HFF-Myc (cell line): ENCODE data around the gene KLHL22.
A peak's percentile ranks its signal among the peaks of the same experiment; 100 is the strongest.
"Not testable (repeated sequence)": the region's sequence is repeated elsewhere in the genome, so short reads cannot be mapped to it uniquely, and the experiment has no call there.

ENCODE experiments used
- DNase-seq: peaks from one replicate; pipeline ENCODE4 v3.0.0-alpha.2; 2011; ENCODE audit warnings: low read depth; ENCODE audit errors: extremely low read depth
- H3K4me3 ChIP-seq: replicated peaks from 2 replicates; pipeline ENCODE4 v1.5.1; 2011; ENCODE audit warnings: low read depth, mild to moderate bottlenecking, control low read depth, low read length
- CTCF ChIP-seq: IDR thresholded peaks from 2 replicates; pipeline ENCODE4 v1.5.1; 2012; ENCODE audit warnings: mild to moderate bottlenecking, low read depth, low read length, control low read depth; ENCODE audit errors: missing control alignments

KLHL22 gene

GRCh38 chr22:20507253-20508066 is 11.9 kb upstream of the KLHL22 start, which contains the start of gene MED15:
Gene MED15, plus strand, starts transcription at chr22:20507610. Its CDS starts 69 bp downstream, at chr22:20507679.
- TF ChIP-seq CTCF, result no peak
- peak; percentile 72 for DNase-seq
- H3K4me3 ChIP-seq, result peak within 1 kb of the TSS; percentile 97

GRCh38 chr22:20506543-20507252 is 11.1 kb upstream of the KLHL22 start:
- DNase-seq, result no peak
- H3K4me3 ChIP-seq, result peak overlapping the region; percentile 97
- TF ChIP-seq CTCF, result no peak

- not testable (repeated sequence) for H3K4me3 ChIP-seq
- peak; percentile 49 for DNase-seq
These were observed 8.8 kb upstream of the KLHL22 start for GRCh38 chr22:20504293-20504922.

GRCh38 chr22:20503816-20504215 is 8.2 kb upstream of the KLHL22 start:
- no peak for TF ChIP-seq CTCF
- DNase-seq, result no peak
- no peak overlapping the region for H3K4me3 ChIP-seq

GRCh38 chr22:20499769-20500168 is 4.2 kb upstream of the KLHL22 start:
- H3K4me3 ChIP-seq, result no peak overlapping the region
- no peak for DNase-seq
- TF ChIP-seq CTCF, result no peak

GRCh38 chr22:20498913-20499312 is 3.3 kb upstream of the KLHL22 start:
- DNase-seq, result no peak
- TF ChIP-seq CTCF, result no peak
- H3K4me3 ChIP-seq, result no peak overlapping the region

GRCh38 chr22:20497426-20497825 is 1.8 kb upstream of the KLHL22 start:
- no peak for TF ChIP-seq CTCF
- DNase-seq, result no peak
- no peak overlapping the region for H3K4me3 ChIP-seq
